Measurements from ENCODE around the gene DCPS.

Gene DCPS

DNA sequence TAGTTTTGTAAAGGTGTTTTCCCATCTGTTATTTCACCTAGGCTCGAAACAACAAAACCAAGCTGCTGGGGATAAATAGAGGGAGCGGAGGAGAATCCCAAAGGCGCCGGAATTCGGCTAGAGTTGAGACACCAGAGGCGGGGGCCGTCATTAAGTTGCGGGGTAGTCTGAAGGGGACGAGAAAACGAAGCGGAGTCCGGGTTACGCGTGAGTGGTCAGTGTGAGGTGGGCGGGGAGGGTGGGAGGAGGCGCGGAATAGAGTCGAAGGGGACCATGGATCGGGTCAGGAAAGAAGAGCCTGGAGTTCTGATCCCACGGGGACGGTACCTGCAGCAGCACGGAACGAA, 35.5 kb upstream of the DCPS start:
- no peak for TF ChIP-seq POLR2AphosphoS5 (IDR thresholded peaks at IDR 0.05; ENCODE audit: low read depth, low read length)
- TF ChIP-seq, protein P1, sequence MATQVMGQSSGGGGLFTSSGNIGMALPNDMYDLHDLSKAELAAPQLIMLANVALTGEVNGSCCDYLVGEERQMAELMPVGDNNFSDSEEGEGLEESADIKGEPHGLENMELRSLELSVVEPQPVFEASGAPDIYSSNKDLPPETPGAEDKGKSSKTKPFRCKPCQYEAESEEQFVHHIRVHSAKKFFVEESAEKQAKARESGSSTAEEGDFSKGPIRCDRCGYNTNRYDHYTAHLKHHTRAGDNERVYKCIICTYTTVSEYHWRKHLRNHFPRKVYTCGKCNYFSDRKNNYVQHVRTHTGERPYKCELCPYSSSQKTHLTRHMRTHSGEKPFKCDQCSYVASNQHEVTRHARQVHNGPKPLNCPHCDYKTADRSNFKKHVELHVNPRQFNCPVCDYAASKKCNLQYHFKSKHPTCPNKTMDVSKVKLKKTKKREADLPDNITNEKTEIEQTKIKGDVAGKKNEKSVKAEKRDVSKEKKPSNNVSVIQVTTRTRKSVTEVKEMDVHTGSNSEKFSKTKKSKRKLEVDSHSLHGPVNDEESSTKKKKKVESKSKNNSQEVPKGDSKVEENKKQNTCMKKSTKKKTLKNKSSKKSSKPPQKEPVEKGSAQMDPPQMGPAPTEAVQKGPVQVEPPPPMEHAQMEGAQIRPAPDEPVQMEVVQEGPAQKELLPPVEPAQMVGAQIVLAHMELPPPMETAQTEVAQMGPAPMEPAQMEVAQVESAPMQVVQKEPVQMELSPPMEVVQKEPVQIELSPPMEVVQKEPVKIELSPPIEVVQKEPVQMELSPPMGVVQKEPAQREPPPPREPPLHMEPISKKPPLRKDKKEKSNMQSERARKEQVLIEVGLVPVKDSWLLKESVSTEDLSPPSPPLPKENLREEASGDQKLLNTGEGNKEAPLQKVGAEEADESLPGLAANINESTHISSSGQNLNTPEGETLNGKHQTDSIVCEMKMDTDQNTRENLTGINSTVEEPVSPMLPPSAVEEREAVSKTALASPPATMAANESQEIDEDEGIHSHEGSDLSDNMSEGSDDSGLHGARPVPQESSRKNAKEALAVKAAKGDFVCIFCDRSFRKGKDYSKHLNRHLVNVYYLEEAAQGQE (IDR thresholded peaks at IDR 0.05; ENCODE audit: insufficient read depth in 1 of 2, low read depth in 2 of 2, low read length in 2 of 2), result no peak
- TF ChIP-seq FOXP2 (optimal IDR thresholded peaks at IDR 0.05; ENCODE audit: borderline replicate concordance, extremely low read depth, extremely low read length, insufficient read depth), result no peak
- no peak for TF ChIP-seq SIN3A (IDR thresholded peaks at IDR 0.05; ENCODE audit: borderline replicate concordance, insufficient read depth, low read length)

DNA sequence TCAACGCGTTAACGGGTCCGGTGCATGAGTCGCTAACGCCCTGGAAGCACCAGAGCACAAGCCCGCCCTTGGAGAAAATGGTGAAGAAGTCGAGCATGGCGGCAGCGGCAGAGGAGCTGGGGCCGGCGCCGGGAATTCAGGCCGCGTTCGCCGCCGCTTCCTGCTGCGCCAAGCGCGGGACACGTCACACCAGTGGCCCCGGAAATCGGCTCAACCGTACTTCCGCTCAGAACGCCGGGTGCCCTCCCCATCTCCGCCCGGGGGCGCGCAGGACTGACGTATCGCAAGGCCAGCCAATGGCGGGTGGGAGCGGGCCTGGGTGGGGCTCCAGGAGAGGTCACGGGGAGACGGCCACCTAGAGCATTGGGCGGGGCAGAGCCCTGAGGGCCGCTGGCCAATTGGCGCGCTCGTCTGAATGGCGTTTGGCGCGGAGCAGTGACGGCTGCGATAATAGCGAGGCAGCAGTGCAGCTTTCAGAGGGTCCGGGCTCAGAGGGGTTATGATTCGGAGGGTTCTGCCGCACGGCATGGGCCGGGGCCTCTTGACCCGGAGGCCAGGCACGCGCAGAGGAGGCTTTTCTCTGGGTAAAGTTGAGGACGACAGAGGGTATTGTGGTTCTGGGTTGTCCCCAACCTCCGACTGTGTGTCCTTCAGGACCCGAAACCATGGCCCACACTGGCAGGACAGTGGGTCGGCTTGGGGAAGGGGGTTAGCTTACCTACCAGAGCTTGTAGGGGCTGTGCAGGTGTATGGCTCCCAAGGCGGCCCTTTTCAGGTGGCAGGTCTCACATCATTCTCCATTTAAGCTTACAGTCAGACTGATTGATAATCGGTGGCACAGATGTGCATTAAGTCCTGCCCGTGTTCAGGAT, 34.9 kb upstream of the DCPS start, which contains the start of the genes FOXRED1 and SRPRA:
FOXRED1 (plus strand) TSS at position 447 of the 872 bp plus-strand sequence; CDS start at position 500, 53 bp downstream.
SRPRA (minus strand) TSS at position 188 of the 872 bp plus-strand sequence; CDS start at position 97, 91 bp downstream.
- TF ChIP-seq POLR2AphosphoS5 (IDR thresholded peaks at IDR 0.05; ENCODE audit: low read depth, low read length) (peak; percentile 96), TAF1 (IDR thresholded peaks at IDR 0.05; ENCODE audit: borderline replicate concordance, insufficient read depth, low read length) (peak; percentile 87; the same call in 1 of the 2 replicates), FOXP2 (optimal IDR thresholded peaks at IDR 0.05; ENCODE audit: borderline replicate concordance, extremely low read depth, extremely low read length, insufficient read depth) (peak; percentile 57), SIN3A (IDR thresholded peaks at IDR 0.05; ENCODE audit: borderline replicate concordance, insufficient read depth, low read length) (peak; percentile 20; the same call in 1 of the 2 replicates)
- TF ChIP-seq, protein P1 (IDR thresholded peaks at IDR 0.05; ENCODE audit: insufficient read depth in 1 of 2, low read depth in 2 of 2, low read length in 2 of 2), result 0 out of 4 replicates have a peak, but pooled peaks of 1 of the 2 experiments have one; percentile 36

DNA sequence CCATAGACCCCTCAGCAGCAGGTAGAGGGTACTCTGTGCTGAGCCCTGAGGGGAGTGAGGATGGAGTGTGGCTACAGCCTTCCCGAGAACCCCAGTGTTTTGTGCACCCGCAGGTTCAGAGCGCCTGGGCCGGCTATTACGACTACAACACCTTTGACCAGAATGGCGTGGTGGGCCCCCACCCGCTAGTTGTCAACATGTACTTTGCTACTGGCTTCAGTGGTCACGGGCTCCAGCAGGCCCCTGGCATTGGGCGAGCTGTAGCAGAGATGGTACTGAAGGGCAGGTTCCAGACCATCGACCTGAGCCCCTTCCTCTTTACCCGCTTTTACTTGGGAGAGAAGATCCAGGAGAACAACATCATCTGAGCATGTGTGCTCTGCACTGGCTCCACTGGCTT, 26.5 kb upstream of the DCPS start:
- TF ChIP-seq SIN3A (IDR thresholded peaks at IDR 0.05; ENCODE audit: borderline replicate concordance, insufficient read depth, low read length) (no peak), TAF1 (IDR thresholded peaks at IDR 0.05; ENCODE audit: borderline replicate concordance, insufficient read depth, low read length) (no peak), FOXP2 (optimal IDR thresholded peaks at IDR 0.05; ENCODE audit: borderline replicate concordance, extremely low read depth, extremely low read length, insufficient read depth) (no peak), POLR2AphosphoS5 (IDR thresholded peaks at IDR 0.05; ENCODE audit: low read depth, low read length) (no peak)
- TF ChIP-seq, protein P1 (IDR thresholded peaks at IDR 0.05; ENCODE audit: insufficient read depth in 1 of 2, low read depth in 2 of 2, low read length in 2 of 2), result no peak

DNA sequence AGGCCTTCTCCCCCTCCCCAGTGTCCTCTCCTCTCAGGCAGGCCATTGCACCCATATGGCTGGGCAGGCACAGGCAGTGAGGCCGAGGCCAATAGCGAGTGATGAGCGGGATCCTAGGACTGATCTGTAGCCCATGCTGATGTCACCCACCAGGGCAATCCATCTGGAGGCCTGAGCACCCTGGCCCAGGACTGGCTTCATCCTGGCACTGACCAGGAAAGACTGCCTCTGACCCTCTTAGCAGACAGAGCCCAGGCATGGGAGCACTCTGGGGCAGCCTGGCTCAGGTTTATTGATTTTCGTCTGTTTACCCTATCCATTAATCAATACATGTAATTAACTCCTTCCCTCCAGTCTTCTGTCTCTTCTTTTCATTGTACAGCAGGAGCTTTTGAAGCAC, 26.1 kb upstream of the DCPS start:
- TF ChIP-seq TAF1 (IDR thresholded peaks at IDR 0.05; ENCODE audit: borderline replicate concordance, insufficient read depth, low read length) (no peak), POLR2AphosphoS5 (IDR thresholded peaks at IDR 0.05; ENCODE audit: low read depth, low read length) (no peak), FOXP2 (optimal IDR thresholded peaks at IDR 0.05; ENCODE audit: borderline replicate concordance, extremely low read depth, extremely low read length, insufficient read depth) (no peak), SIN3A (IDR thresholded peaks at IDR 0.05; ENCODE audit: borderline replicate concordance, insufficient read depth, low read length) (no peak)
- TF ChIP-seq, protein P1 (IDR thresholded peaks at IDR 0.05; ENCODE audit: insufficient read depth in 1 of 2, low read depth in 2 of 2, low read length in 2 of 2), result no peak

Data from PFSK-1 (cell line).